Right lobe of liver (tissue), 4 donors: ENCODE results near the gene TCF12.

Source experiments
- CTCF ChIP-seq, 4 donors: fragments of 200-600 bp in 3 of 4; fragments of 450-650 bp in 1 of 4; IDR thresholded peaks; one replicate each; pipeline versions ENCODE4 v1.5.1 to v1.8.0; 2016 to 2022; ENCODE audit warnings: antibody characterized with exemption in 4 of 4, mild to moderate bottlenecking in 2 of 4
- POLR2A ChIP-seq: fragments of 450-650 bp; IDR thresholded peaks from one replicate; pipeline ENCODE4 v1.6.1; 2017; ENCODE audit warnings: antibody characterized with exemption, mild to moderate bottlenecking
- donor health status: DM: no; HTN: no; CAD: no.
- donor health status: DM: no; HTN: no; CAD: no.
- donor health status: DM: no; HTN: yes; CAD: no.

- no peak for TF ChIP-seq CTCF (IDR thresholded peaks at IDR 0.05)
- TF ChIP-seq POLR2A: no peak
These were observed 9.4 kb downstream of the TCF12 start for GRCh38 chr15:56927816-56928215.
